HG03378 (cell line): ENCODE data around the gene LRRC37A.
"Not testable (repeated sequence)": the region's sequence is repeated elsewhere in the genome, so short reads cannot be mapped to it uniquely, and the experiment has no call there.

Experiments used
- ATAC-seq: cut with Tn5 transposase; IDR thresholded peaks from one replicate; pipeline ENCODE4 v1.9.1; 2021; ENCODE audit warnings: mild to moderate bottlenecking, moderate library complexity; ENCODE audit not compliant: unreplicated experiment

The LRRC37A gene

GRCh38 chr17:46294831-46295230 is at the start of gene LRRC37A:
Gene LRRC37A, plus strand, starts transcription at chr17:46295131. Its CDS starts 3 bp downstream, at chr17:46295134.
- not testable (repeated sequence) for ATAC-seq

GRCh38 chr17:46249153-46249552 is 45.8 kb upstream of the LRRC37A start:
- not testable (repeated sequence) for ATAC-seq

- ATAC-seq: not testable (repeated sequence)
These were observed 42.1 kb upstream of the LRRC37A start for GRCh38 chr17:46252804-46253203.

- ATAC-seq: not testable (repeated sequence)
These were observed 41.2 kb upstream of the LRRC37A start for GRCh38 chr17:46253722-46254121.

GRCh38 chr17:46254215-46254614 is 40.7 kb upstream of the LRRC37A start:
- ATAC-seq: not testable (repeated sequence)

GRCh38 chr17:46256369-46256768 is 38.6 kb upstream of the LRRC37A start:
- ATAC-seq: not testable (repeated sequence)

GRCh38 chr17:46259845-46260661 is 34.9 kb upstream of the LRRC37A start:
- not testable (repeated sequence) for ATAC-seq

GRCh38 chr17:46262271-46262670 is 32.7 kb upstream of the LRRC37A start:
- no peak for ATAC-seq

GRCh38 chr17:46264456-46265198 is 30.3 kb upstream of the LRRC37A start:
- no peak for ATAC-seq

GRCh38 chr17:46266063-46266655 is 28.8 kb upstream of the LRRC37A start:
- peak; percentile 8 for ATAC-seq

GRCh38 chr17:46266656-46267544 is 28.0 kb upstream of the LRRC37A start:
- peak; percentile 48 for ATAC-seq

- no peak for ATAC-seq
These were observed 24.9 kb upstream of the LRRC37A start for GRCh38 chr17:46270032-46270431.

- ATAC-seq: no peak
These were observed 21.2 kb upstream of the LRRC37A start for GRCh38 chr17:46273541-46274236.

GRCh38 chr17:46274238-46274637 is 20.7 kb upstream of the LRRC37A start:
- ATAC-seq: no peak

GRCh38 chr17:46276728-46277479 is 18.0 kb upstream of the LRRC37A start:
- not testable (repeated sequence) for ATAC-seq

- ATAC-seq: not testable (repeated sequence)
These were observed 13.6 kb upstream of the LRRC37A start for GRCh38 chr17:46281336-46281735.

GRCh38 chr17:46282635-46283034 is 12.3 kb upstream of the LRRC37A start:
- not testable (repeated sequence) for ATAC-seq

- not testable (repeated sequence) for ATAC-seq
These were observed 10.5 kb upstream of the LRRC37A start for GRCh38 chr17:46284467-46284866.

GRCh38 chr17:46285500-46285899 is 9.4 kb upstream of the LRRC37A start:
- not testable (repeated sequence) for ATAC-seq
